SK-N-SH (cell line): ENCODE results near the gene NSUN4. TPM values are rescaled to one million over a fixed set of nuclear protein-coding genes. Genes with fewer than 3 reads are reported as not detected.

Experiments used
- CTCF ChIA-PET: fragments of 300-600, 350-600 bp; formaldehyde crosslinking; extraction: SDS; loops from one replicate; lab custom pipeline; 2021; lab: Yijun Ruan, JAX
- POLR2A ChIA-PET: fragments of 350-600 bp; sonication (Branson Sonifier 250); formaldehyde crosslinking; extraction: SDS; loops from one replicate; lab custom pipeline; 2020; ENCODE audit warnings: antibody characterized with exemption, inconsistent platforms; lab: Yijun Ruan, JAX
- DNase-seq: peaks from one replicate; pipeline ENCODE4 v3.0.0; 2012
- H2AFZ ChIP-seq: fragments of 200-600 bp; sonication (generic); 2 replicates; pipeline ENCODE4 v1.8.1; 2016; ENCODE audit warnings: antibody characterized with exemption, mild to moderate bottlenecking, low read depth
- H3F3A ChIP-seq: fragments of 200-600 bp; sonication (generic); replicated peaks from 2 replicates; pipeline ENCODE3; 2016; ENCODE audit warnings: antibody characterized with exemption, mild to moderate bottlenecking; ENCODE audit not compliant: insufficient read depth
- H3K27ac ChIP-seq, 2 experiments: fragments of 200-500 bp in 1 of 2; fragments of 200-600 bp in 1 of 2; sonication (Bioruptor generic) in 1 of 2; sonication (generic), shearing (Covaris generic) in 1 of 2; 2 replicates each; pipeline versions ENCODE4 v1.5.1 to v1.6.1; 2014 to 2016; ENCODE audit warnings: low read depth in 2 of 2, inconsistent platforms in 1 of 2, low read length in 1 of 2, mild to moderate bottlenecking in 1 of 2, mixed read lengths in 1 of 2
- H3K27me3 ChIP-seq: fragments of 200-600 bp; sonication (generic), shearing (Covaris generic); 2 replicates; pipeline ENCODE4 v1.6.1; 2016; ENCODE audit warnings: mixed run types; ENCODE audit not compliant: insufficient read depth
- H3K36me3 ChIP-seq, 2 experiments: fragments of 200-500 bp in 1 of 2; fragments of 200-600 bp in 1 of 2; sonication (Bioruptor generic) in 1 of 2; sonication (generic) in 1 of 2; replicated peaks in 1 of 2; 2 replicates each; pipeline versions ENCODE3 to v1.5.1; 2014 to 2016; ENCODE audit warnings: low read length in 1 of 2, mild to moderate bottlenecking in 1 of 2; ENCODE audit not compliant: insufficient read depth in 2 of 2, control insufficient read depth in 1 of 2
- H3K4me1 ChIP-seq, 2 experiments: fragments of 200-500 bp in 1 of 2; fragments of 200-600 bp in 1 of 2; sonication (Bioruptor generic) in 1 of 2; sonication (generic), shearing (Covaris generic) in 1 of 2; 2 replicates each; pipeline versions ENCODE4 v1.5.1 to v1.6.1; 2014 to 2016; ENCODE audit warnings: low read depth in 1 of 2, low read length in 1 of 2, mixed run types in 1 of 2; ENCODE audit not compliant: insufficient read depth in 2 of 2, control insufficient read depth in 1 of 2
- H3K4me2 ChIP-seq: fragments of 200-600 bp; sonication (generic), shearing (Covaris generic); 2 replicates; pipeline ENCODE4 v1.6.1; 2017; ENCODE audit warnings: mixed run types
- H3K4me3 ChIP-seq, 2 experiments: fragments of 200-500 bp in 1 of 2; fragments of 200-600 bp in 1 of 2; sonication (Bioruptor generic) in 1 of 2; sonication (generic), shearing (Covaris generic) in 1 of 2; 2 replicates each; pipeline versions ENCODE4 v1.5.1 to v1.8.1; 2014 to 2016; ENCODE audit warnings: low read depth in 2 of 2, inconsistent platforms in 1 of 2, low read length in 1 of 2, mild to moderate bottlenecking in 1 of 2, mixed read lengths in 1 of 2, moderate library complexity in 1 of 2
- H3K79me2 ChIP-seq: fragments of 200-600 bp; sonication (generic); 2 replicates; pipeline ENCODE4 v1.8.1; 2017; ENCODE audit warnings: mild to moderate bottlenecking; ENCODE audit not compliant: insufficient read depth
- H3K9ac ChIP-seq: fragments of 200-600 bp; sonication (generic); 2 replicates; pipeline ENCODE4 v1.6.1; 2017; ENCODE audit warnings: mixed run types
- H3K9me2 ChIP-seq: fragments of 200-600 bp; sonication (generic); 2 replicates; pipeline ENCODE4 v1.6.1; 2017; ENCODE audit warnings: mixed run types
- H3K9me3 ChIP-seq: fragments of 200-600 bp; sonication (generic); 2 replicates; pipeline ENCODE4 v1.6.1; 2017; ENCODE audit warnings: mixed run types, mild to moderate bottlenecking, moderate library complexity
- H4K20me1 ChIP-seq: fragments of 200-600 bp; sonication (generic); 2 replicates; pipeline ENCODE4 v1.6.1; 2017; ENCODE audit warnings: mild to moderate bottlenecking, mixed run types; ENCODE audit not compliant: insufficient read depth
- CTCF ChIP-seq: fragments of 200-600 bp; sonication (generic); IDR thresholded peaks from 2 replicates; pipeline ENCODE4 v1.6.1; 2017; ENCODE audit warnings: antibody characterized with exemption, mild to moderate bottlenecking, moderate library complexity
- EP300 ChIP-seq, 2 experiments: IDR thresholded peaks; 2 replicates each; pipeline versions ENCODE4 v1.4.0 to v1.6.1; 2012; ENCODE audit warnings: borderline replicate concordance in 1 of 2, low read depth in 1 of 2, low read length in 1 of 2
- MXI1 ChIP-seq: IDR thresholded peaks from 2 replicates; pipeline ENCODE4 v1.6.1; 2012; ENCODE audit warnings: mild to moderate bottlenecking, low read depth, low read length, improper control_type of control experiment
- NRF1 ChIP-seq: IDR thresholded peaks from 2 replicates; pipeline ENCODE4 v1.6.1; 2012; ENCODE audit warnings: low read depth, mild to moderate bottlenecking, low read length
- RAD21 ChIP-seq: IDR thresholded peaks from 2 replicates; pipeline ENCODE4 v1.6.1; 2012; ENCODE audit warnings: mild to moderate bottlenecking, low read length
- SIN3A ChIP-seq: IDR thresholded peaks from 2 replicates; pipeline ENCODE4 v1.6.1; 2012; ENCODE audit warnings: low read depth, mild to moderate bottlenecking, low read length, moderate library complexity, borderline replicate concordance
- YY1 ChIP-seq: IDR thresholded peaks from 2 replicates; pipeline ENCODE4 v1.4.0; 2012; ENCODE audit warnings: low read depth, mild to moderate bottlenecking
- ZBTB33 ChIP-seq: IDR thresholded peaks from 2 replicates; pipeline ENCODE4 v1.4.0; 2012; ENCODE audit warnings: low read depth, borderline replicate concordance
- WGBS: methylation state at CpG from one replicate; pipeline ENCODE4 v1.1.6; 2017; ENCODE audit warnings: low lambda C conversion rate; 5-methylcytosine and 5-hydroxymethylcytosine counted together
- polyA plus RNA-seq, 3 experiments: library from polyadenylated mRNA; depleted of rRNA; stranded (reverse); fragments of >200 nt; gene quantifications; 2 replicates each; pipeline ENCODE4 v1.2.3, GENCODE V29; 2012

The NSUN4 gene
- polyA plus RNA-seq, 1 of the 3 experiments (the other 2 are of a cell fraction): 14.7 TPM

GRCh38 chr1:46301406-46301807, 39.2 kb upstream of the NSUN4 start:
- H3K4me2 ChIP-seq: peak overlapping the region; percentile 95
- H3K4me1 ChIP-seq: peaks cover 11 to 14% of the 10 kb centered on the region in 2 experiments
- H3K4me3 ChIP-seq: peak overlapping the region; percentile 66 to 89
- 14% methylated on average over 17 of the region's 17 CpGs for WGBS
- TF ChIP-seq MXI1 (0 out of 2 replicates have a peak, but pooled peaks have one; percentile 24), RAD21 (no peak)
- H3K27ac ChIP-seq: peak overlapping the region; percentile 93
- H3K27me3 ChIP-seq: no peaks in the 10 kb centered on the region
- no peak for DNase-seq
- ChIA-PET CTCF (interaction anchor here (0.8 to 1.2 kb wide), 2 partner anchors 22 to 46 kb away, joined by 3 read pairs; no protein-coding TSS in a partner anchor), POLR2A (no interaction called here)
- peak overlapping the region; percentile 98 for H3K9ac ChIP-seq
- H2AFZ ChIP-seq: peak overlapping the region; percentile 42; the same call in 1 of the 2 replicates
- H3K9me3 ChIP-seq: no peaks in the 10 kb centered on the region
- no peaks in the 10 kb centered on the region for H3K9me2 ChIP-seq
- H3F3A ChIP-seq: peaks cover 10% of the 10 kb centered on the region
- peaks cover 84% of the 10 kb centered on the region for H3K79me2 ChIP-seq
- H3K36me3 ChIP-seq: peaks cover 18 to 28% of the 10 kb centered on the region in 2 experiments
- peaks cover 14% of the 10 kb centered on the region for H4K20me1 ChIP-seq

GRCh38 chr1:46301808-46302640, 38.6 kb upstream of the NSUN4 start:
- Histone ChIP-seq H3K79me2 (peaks cover 90% of the 10 kb centered on the region), H4K20me1 (peaks cover 20% of the 10 kb centered on the region), H3K9me2 (no peaks in the 10 kb centered on the region), H3K27me3 (no peaks in the 10 kb centered on the region), H3K4me1 (peaks cover 13 to 18% of the 10 kb centered on the region in 2 experiments), H3F3A (peaks cover 10% of the 10 kb centered on the region), H3K4me3 (peak overlapping the region; percentile 66 to 89), H2AFZ (peak overlapping the region; percentile 42; the same call in 1 of the 2 replicates), H3K36me3 (peaks cover 12 to 26% of the 10 kb centered on the region in 2 experiments), H3K4me2 (peak overlapping the region; percentile 95), H3K9me3 (no peaks in the 10 kb centered on the region), H3K27ac (peak overlapping the region; percentile 93), H3K9ac (peak overlapping the region; percentile 98)
- CTCF ChIA-PET: interaction anchor here (0.8 to 3.5 kb wide), 3 partner anchors 21 to 39 kb away, joined by 3 to 22 read pairs (median 3); partner anchors contain the start of gene NSUN4
- POLR2A ChIA-PET: interaction anchor here (2.5 kb wide), 1 partner anchor 39 kb away, joined by 17 read pairs; the partner anchor contains the start of gene NSUN4
- 2% methylated on average over 31 of the region's 79 CpGs for WGBS
- peak; percentile 80 for DNase-seq
- no peak for TF ChIP-seq ZBTB33
- no peak for TF ChIP-seq NRF1
- no peak for TF ChIP-seq SIN3A
- TF ChIP-seq YY1: peak; percentile 16; the same call in 1 of the 2 replicates
- peak; percentile 17; the same call in 1 of the 2 replicates for TF ChIP-seq CTCF
- TF ChIP-seq EP300 (IDR thresholded peaks at IDR 0.05; ENCODE audit: borderline replicate concordance in 1 of 2, low read depth in 1 of 2, low read length in 1 of 2): 0 out of 4 replicates have a peak, but pooled peaks of 1 of the 2 experiments have one; percentile 11
